ENCODE measurements around the gene RSPH1.

GRCh38 chr21:42427809-42428419, 68.1 kb downstream of the RSPH1 start:
- TF ChIP-seq CREB5 (CRISPR knock-in tag; IDR thresholded peaks at IDR 0.05; ENCODE audit: low read depth) (no peak), PATZ1 (CRISPR knock-in tag; IDR thresholded peaks at IDR 0.05; ENCODE audit: borderline replicate concordance) (no peak), GLIS3 (CRISPR knock-in tag; IDR thresholded peaks at IDR 0.05) (no peak), ZNF565 (CRISPR knock-in tag; conservative IDR thresholded peaks at IDR 0.05; ENCODE audit: low read depth) (no peak), ARNTL (CRISPR knock-in tag; IDR thresholded peaks at IDR 0.05; ENCODE audit: borderline replicate concordance, low read depth) (no peak)
